Central memory CD8-positive, alpha-beta T cell (primary cell): Measurements from ENCODE around the gene IQSEC3.

Experiments
- ATAC-seq: fragments of 150-1000 bp; cut with Tn5 transposase; replicated peaks from 2 replicates; pipeline ENCODE4 v1.10.0; 2022; ENCODE audit warnings: mild to moderate bottlenecking, moderate FRiP score, moderate number of reproducible peaks; ENCODE audit not compliant: poor library complexity, severe bottlenecking; ENCODE audit errors: extremely low read depth
- DNase-seq, 2 donors: peaks; one replicate each; pipeline ENCODE4 v3.0.0; 2021; ENCODE audit warnings: low spot score in 2 of 2
- H3K27ac Mint-ChIP-seq: one replicate; pipeline ENCODE4 v1.8.0; 2022; ENCODE audit warnings: low read depth, mild to moderate bottlenecking, moderate library complexity, mixed read lengths
- H3K27me3 Mint-ChIP-seq: one replicate; pipeline ENCODE4 v1.8.0; 2022; ENCODE audit warnings: mixed read lengths
- H3K36me3 Mint-ChIP-seq: one replicate; pipeline ENCODE4 v1.8.0; 2022; ENCODE audit warnings: mild to moderate bottlenecking, moderate library complexity, mixed read lengths; ENCODE audit not compliant: insufficient read depth
- H3K4me1 Mint-ChIP-seq: one replicate; pipeline ENCODE4 v1.8.0; 2022; ENCODE audit warnings: mixed read lengths
- H3K4me3 Mint-ChIP-seq: one replicate; pipeline ENCODE4 v1.8.0; 2022; ENCODE audit warnings: mild to moderate bottlenecking, moderate library complexity, mixed read lengths
- H3K9me3 Mint-ChIP-seq: one replicate; pipeline ENCODE4 v1.8.0; 2022; ENCODE audit warnings: mixed read lengths

The IQSEC3 gene

DNA sequence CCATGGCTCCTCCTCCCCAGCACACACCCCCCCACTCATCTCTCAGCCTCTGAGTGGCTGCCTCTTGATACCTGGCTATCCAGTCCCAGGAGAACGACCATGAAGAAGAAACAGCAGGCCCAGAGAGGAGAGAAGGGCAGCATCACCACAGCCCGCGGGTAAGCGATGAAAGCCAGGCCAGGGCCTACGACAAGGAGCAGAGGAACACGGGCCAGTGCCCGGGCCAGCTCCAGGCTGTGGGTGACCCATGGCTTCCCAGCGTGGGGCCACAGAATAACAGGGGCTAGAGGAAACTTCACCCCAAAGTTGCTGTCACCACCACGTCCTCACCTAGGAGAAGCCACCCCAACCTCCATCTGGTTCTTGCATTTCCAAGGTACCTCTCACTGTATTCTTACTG, 157.8 kb downstream of the IQSEC3 start:
- Mint-ChIP-seq H3K4me3 (no peak overlapping the region), H3K9me3 (no peaks in the 10 kb centered on the region), H3K36me3 (no peaks in the 10 kb centered on the region), H3K27me3 (peaks cover 46% of the 10 kb centered on the region), H3K27ac (no peak overlapping the region), H3K4me1 (peaks cover 5% of the 10 kb centered on the region)
- ATAC-seq (no peak), DNase-seq (no peak)

DNA sequence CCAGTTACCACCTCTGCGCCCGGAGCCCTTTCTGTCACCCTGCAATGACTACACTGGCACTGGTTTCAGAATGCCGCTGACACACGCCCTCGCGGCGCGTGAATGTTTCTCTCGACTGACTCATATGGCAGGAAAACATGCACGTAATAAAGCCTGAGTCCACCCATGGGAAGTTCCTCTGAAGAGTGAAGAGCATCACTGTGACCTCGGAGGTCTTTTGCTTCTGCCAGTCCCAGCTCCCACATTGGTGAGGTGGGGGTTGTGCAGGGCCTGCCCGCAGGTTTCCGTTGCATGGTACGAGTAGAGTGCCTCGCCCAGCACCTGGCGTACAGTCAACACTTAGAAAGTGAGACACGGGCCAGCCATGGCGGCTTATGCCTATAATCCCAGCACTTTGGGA, 158.4 kb downstream of the IQSEC3 start:
- peaks cover under 1% of the 10 kb centered on the region for H3K4me1 Mint-ChIP-seq
- DNase-seq (no peak), ATAC-seq (no peak)
- H3K9me3 Mint-ChIP-seq, result no peaks in the 10 kb centered on the region
- H3K36me3 Mint-ChIP-seq, result no peaks in the 10 kb centered on the region
- H3K27ac Mint-ChIP-seq, result no peak overlapping the region
- peaks cover 50% of the 10 kb centered on the region for H3K27me3 Mint-ChIP-seq
- H3K4me3 Mint-ChIP-seq, result no peak overlapping the region

DNA sequence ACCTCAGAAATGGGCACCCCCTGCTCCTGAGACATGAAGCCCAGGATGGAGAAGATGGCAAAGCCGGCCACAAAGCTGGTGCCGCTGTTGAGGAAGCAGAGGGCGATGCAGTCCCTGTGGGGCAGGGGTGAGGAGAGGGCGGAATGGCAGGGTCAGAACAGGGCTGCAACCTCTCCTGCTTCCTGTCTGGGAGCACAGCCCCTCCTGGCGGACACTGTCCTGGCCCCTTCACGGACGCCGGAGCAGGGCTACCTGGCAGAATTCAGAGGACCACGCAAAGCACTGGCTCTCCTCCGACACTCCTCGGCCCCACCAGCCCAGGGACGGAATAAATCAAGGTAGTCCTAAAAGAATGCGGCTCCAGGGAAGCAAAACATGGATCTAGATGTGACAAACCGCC, 159.8 kb downstream of the IQSEC3 start:
- no peaks in the 10 kb centered on the region for H3K36me3 Mint-ChIP-seq
- ATAC-seq, result no peak
- no peak overlapping the region for H3K4me3 Mint-ChIP-seq
- peaks cover 51% of the 10 kb centered on the region for H3K27me3 Mint-ChIP-seq
- no peaks in the 10 kb centered on the region for H3K9me3 Mint-ChIP-seq
- no peak overlapping the region for H3K27ac Mint-ChIP-seq
- DNase-seq, result no peak
- H3K4me1 Mint-ChIP-seq, result no peaks in the 10 kb centered on the region

DNA sequence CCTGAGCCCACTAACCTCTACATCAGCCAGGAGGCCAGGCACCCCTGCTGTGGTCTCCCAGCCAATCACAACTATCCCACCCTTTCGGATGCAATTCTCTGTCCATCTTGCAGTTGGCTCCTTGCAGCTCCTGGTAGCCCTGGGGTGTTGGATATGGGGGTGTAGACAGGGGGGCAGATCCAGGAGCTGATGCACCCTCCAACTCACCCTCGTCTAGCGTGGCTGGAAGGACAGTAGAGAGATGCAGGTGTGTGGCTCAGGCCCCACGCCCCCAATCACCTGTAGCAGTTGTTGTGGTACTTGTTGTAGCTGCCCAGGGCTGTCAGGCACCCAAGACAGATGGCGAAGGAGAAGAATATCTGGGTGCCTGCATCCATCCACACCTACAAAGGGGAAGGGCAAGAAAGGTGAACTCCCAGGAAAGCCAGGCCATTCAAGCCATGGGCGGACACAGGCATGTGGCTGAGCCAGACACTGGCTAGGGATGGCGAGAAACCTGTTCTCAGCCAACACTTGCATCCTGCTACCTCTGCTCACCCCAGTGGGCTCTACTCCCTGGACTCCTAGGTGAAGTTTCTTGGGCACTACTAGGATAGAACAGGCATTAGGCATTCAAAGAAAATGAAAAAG, 160.8 kb downstream of the IQSEC3 start:
- Mint-ChIP-seq H3K4me1 (no peaks in the 10 kb centered on the region), H3K36me3 (no peaks in the 10 kb centered on the region), H3K4me3 (no peak overlapping the region), H3K27ac (no peak overlapping the region), H3K9me3 (no peaks in the 10 kb centered on the region), H3K27me3 (peaks cover 53% of the 10 kb centered on the region)
- ATAC-seq, result no peak
- no peak for DNase-seq
